Liver (tissue), 9 donors: ENCODE measurements around the gene ERAL1. TPM values are rescaled to one million over a fixed set of nuclear protein-coding genes. Genes with fewer than 3 reads are reported as not detected.

Source experiments
- DNase-seq: peaks from one replicate; pipeline ENCODE4 v3.0.0-alpha.2; 2017; ENCODE audit warnings: low spot score
- H3K27ac ChIP-seq, 2 donors: one replicate each; pipeline ENCODE4 v1.7.0; 2013; ENCODE audit warnings: inconsistent platforms in 2 of 2, low read length in 2 of 2, control low read depth in 1 of 2, low read depth in 1 of 2, mild to moderate bottlenecking in 1 of 2
- H3K27me3 ChIP-seq, 4 donors: one replicate each; pipeline versions ENCODE4 v1.6.1 to v1.7.0; 2013; ENCODE audit warnings: low read length in 3 of 4, inconsistent platforms in 1 of 4, mild to moderate bottlenecking in 1 of 4, moderate library complexity in 1 of 4; ENCODE audit not compliant: control insufficient read depth in 4 of 4, insufficient read depth in 4 of 4
- H3K36me3 ChIP-seq, 4 donors: one replicate each; pipeline versions ENCODE4 v1.6.1 to v1.7.0; 2013; ENCODE audit warnings: low read length in 3 of 4, mild to moderate bottlenecking in 3 of 4, low read depth in 1 of 4, moderate library complexity in 1 of 4; ENCODE audit not compliant: control insufficient read depth in 4 of 4, insufficient read depth in 3 of 4
- H3K4me1 ChIP-seq, 4 donors: one replicate each; pipeline versions ENCODE4 v1.6.1 to v1.7.0; 2013; ENCODE audit warnings: low read length in 3 of 4, mild to moderate bottlenecking in 3 of 4, moderate library complexity in 1 of 4; ENCODE audit not compliant: control insufficient read depth in 4 of 4, insufficient read depth in 4 of 4
- H3K4me3 ChIP-seq, 3 donors: one replicate each; pipeline versions ENCODE4 v1.6.1 to v1.7.0; 2013; ENCODE audit warnings: low read length in 3 of 3, control low read depth in 1 of 3, low read depth in 1 of 3, mild to moderate bottlenecking in 1 of 3
- H3K9ac ChIP-seq, 2 donors: one replicate each; pipeline ENCODE4 v1.7.0; 2013; ENCODE audit warnings: low read length in 2 of 2, mild to moderate bottlenecking in 2 of 2, moderate library complexity in 2 of 2, control low read depth in 1 of 2, low read depth in 1 of 2
- H3K9me3 ChIP-seq, 4 donors: one replicate each; pipeline versions ENCODE4 v1.6.1 to v1.7.0; 2013; ENCODE audit warnings: low read length in 3 of 4; ENCODE audit not compliant: control insufficient read depth in 4 of 4
- EGR1 ChIP-seq, 2 donors: IDR thresholded peaks; 2 replicates each; pipeline ENCODE4 v1.6.1; 2016 to 2018; ENCODE audit warnings: antibody characterized with exemption in 2 of 2, low read depth in 2 of 2
- FOXA1 ChIP-seq: IDR thresholded peaks from 2 replicates; pipeline ENCODE4 v1.6.1; 2016; ENCODE audit warnings: antibody characterized with exemption
- FOXA2 ChIP-seq: IDR thresholded peaks from 2 replicates; pipeline ENCODE4 v1.6.1; 2016; ENCODE audit warnings: antibody characterized with exemption
- GABPA ChIP-seq, 2 donors: IDR thresholded peaks in 1 of 2; conservative IDR thresholded peaks in 1 of 2; 2 replicates each; pipeline ENCODE4 v1.6.1; 2016; ENCODE audit warnings: antibody characterized with exemption in 2 of 2, mild to moderate bottlenecking in 1 of 2, moderate library complexity in 1 of 2
- HNF4A ChIP-seq, 2 donors: conservative IDR thresholded peaks; 2 replicates each; pipeline ENCODE4 v1.6.1; 2016; ENCODE audit warnings: antibody characterized with exemption in 2 of 2, mild to moderate bottlenecking in 2 of 2
- HNF4G ChIP-seq: IDR thresholded peaks from 2 replicates; pipeline ENCODE4 v1.6.1; 2016; ENCODE audit warnings: antibody characterized with exemption
- NR2F2 ChIP-seq: IDR thresholded peaks from 2 replicates; pipeline ENCODE4 v1.6.1; 2016; ENCODE audit warnings: antibody characterized with exemption
- RAD21 ChIP-seq, 2 donors: IDR thresholded peaks; 2 replicates each; pipeline ENCODE4 v1.6.1; 2016; ENCODE audit warnings: antibody characterized with exemption in 2 of 2, mild to moderate bottlenecking in 2 of 2
- REST ChIP-seq: IDR thresholded peaks from 2 replicates; pipeline ENCODE4 v1.6.1; 2016; ENCODE audit warnings: antibody characterized with exemption, mild to moderate bottlenecking
- RXRA ChIP-seq, 2 donors: IDR thresholded peaks; 2 replicates each; pipeline ENCODE4 v1.6.1; 2017 to 2018; ENCODE audit warnings: antibody characterized with exemption in 2 of 2, mild to moderate bottlenecking in 1 of 2
- SP1 ChIP-seq: IDR thresholded peaks from 2 replicates; pipeline ENCODE4 v1.6.1; 2018; ENCODE audit warnings: antibody characterized with exemption, mild to moderate bottlenecking
- TAF1 ChIP-seq: conservative IDR thresholded peaks from 2 replicates; pipeline ENCODE4 v1.6.1; 2016; ENCODE audit warnings: antibody characterized with exemption, mild to moderate bottlenecking
- YY1 ChIP-seq: IDR thresholded peaks from 2 replicates; pipeline ENCODE4 v1.6.1; 2016; ENCODE audit warnings: antibody characterized with exemption, mild to moderate bottlenecking
- ZBTB33 ChIP-seq: IDR thresholded peaks from 2 replicates; pipeline ENCODE4 v1.6.1; 2016; ENCODE audit warnings: antibody characterized with exemption
- WGBS: extraction: QIAGEN DNeasy Blood & Tissue Kit; methylation state at CpG from one replicate; pipeline ENCODE4 v1.1.7; 2013; 5-methylcytosine and 5-hydroxymethylcytosine counted together
- polyA plus RNA-seq, 2 donors: library from polyadenylated mRNA; stranded (reverse) in 1 of 2; unstranded in 1 of 2; fragments of 200-250 nt in 1 of 2; fragments of >200 nt in 1 of 2; fragmentation: Nextera tagmentation in 1 of 2; extraction: Ambion mirVana in 1 of 2; gene quantifications; one replicate each; pipeline versions ENCODE4 v1.2.1 to v1.2.3, GENCODE V29; 2013 to 2015
- total RNA-seq, 2 donors: library from RNA; depleted of rRNA; stranded (reverse); fragments of >200 nt; gene quantifications; one replicate each; pipeline ENCODE4 v1.2.3, GENCODE V29; 2014
- TF ChIP-seq, protein P1 (sequence below): fragments of 150-350 bp; IDR thresholded peaks from 2 replicates; pipeline ENCODE4 v1.5.1; 2017; ENCODE audit warnings: improper control_type of control experiment, low read depth, low read length; ENCODE audit not compliant: missing input control
- TF ChIP-seq, protein P2 (sequence below): IDR thresholded peaks from 2 replicates; pipeline ENCODE4 v1.6.1; 2016; ENCODE audit warnings: antibody characterized with exemption
- TF ChIP-seq, protein P3 (sequence below): IDR thresholded peaks from 2 replicates; pipeline ENCODE4 v1.6.1; 2016; ENCODE audit warnings: antibody characterized with exemption
- donor health status: healthy.
- donor health status: healthy.
- donor health status: healthy.
- donor health status: healthy.
- donor health status: healthy.

Gene ERAL1
- total and polyA plus RNA-seq, 4 donors, result 17.3 to 34.5 (median 29.5) TPM

DNA sequence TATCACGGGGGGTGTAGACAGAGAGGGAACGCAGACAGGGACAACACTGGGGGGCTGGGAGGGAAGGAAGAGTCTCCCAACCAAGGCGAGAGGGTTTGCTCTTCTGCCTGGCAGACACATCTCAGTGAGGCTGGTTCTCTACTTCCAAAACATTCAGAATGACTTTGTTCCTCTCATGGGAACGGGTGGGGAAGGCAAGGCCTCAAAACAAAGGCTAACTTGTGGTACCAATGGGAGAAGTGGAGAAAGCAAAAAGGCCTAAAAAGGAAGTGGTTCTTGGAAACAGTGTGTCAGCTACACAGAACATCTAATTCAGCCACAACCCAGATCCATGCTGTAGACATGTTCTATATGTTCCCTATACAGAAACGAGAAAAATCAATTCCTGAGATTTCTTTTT, 35.2 kb downstream of the ERAL1 start:
- Histone ChIP-seq H3K27me3 (no peaks in the 10 kb centered on the region), H3K4me1 (peaks cover 4 to 16% (median 11%) of the 10 kb centered on the region in 4 donors), H3K9ac (no peak overlapping the region), H3K27ac (no peak overlapping the region), H3K4me3 (no peak overlapping the region), H3K9me3 (no peaks in the 10 kb centered on the region), H3K36me3 (peaks cover 0 to 10% (median 6%) of the 10 kb centered on the region in 4 donors)
- TF ChIP-seq RXRA (IDR thresholded peaks at IDR 0.05), result no peak
- TF ChIP-seq, protein P1, sequence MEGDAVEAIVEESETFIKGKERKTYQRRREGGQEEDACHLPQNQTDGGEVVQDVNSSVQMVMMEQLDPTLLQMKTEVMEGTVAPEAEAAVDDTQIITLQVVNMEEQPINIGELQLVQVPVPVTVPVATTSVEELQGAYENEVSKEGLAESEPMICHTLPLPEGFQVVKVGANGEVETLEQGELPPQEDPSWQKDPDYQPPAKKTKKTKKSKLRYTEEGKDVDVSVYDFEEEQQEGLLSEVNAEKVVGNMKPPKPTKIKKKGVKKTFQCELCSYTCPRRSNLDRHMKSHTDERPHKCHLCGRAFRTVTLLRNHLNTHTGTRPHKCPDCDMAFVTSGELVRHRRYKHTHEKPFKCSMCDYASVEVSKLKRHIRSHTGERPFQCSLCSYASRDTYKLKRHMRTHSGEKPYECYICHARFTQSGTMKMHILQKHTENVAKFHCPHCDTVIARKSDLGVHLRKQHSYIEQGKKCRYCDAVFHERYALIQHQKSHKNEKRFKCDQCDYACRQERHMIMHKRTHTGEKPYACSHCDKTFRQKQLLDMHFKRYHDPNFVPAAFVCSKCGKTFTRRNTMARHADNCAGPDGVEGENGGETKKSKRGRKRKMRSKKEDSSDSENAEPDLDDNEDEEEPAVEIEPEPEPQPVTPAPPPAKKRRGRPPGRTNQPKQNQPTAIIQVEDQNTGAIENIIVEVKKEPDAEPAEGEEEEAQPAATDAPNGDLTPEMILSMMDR, result no peak
- no peak for TF ChIP-seq HNF4A (conservative IDR thresholded peaks at IDR 0.05)
- TF ChIP-seq YY1, result no peak
- TF ChIP-seq, protein P2, sequence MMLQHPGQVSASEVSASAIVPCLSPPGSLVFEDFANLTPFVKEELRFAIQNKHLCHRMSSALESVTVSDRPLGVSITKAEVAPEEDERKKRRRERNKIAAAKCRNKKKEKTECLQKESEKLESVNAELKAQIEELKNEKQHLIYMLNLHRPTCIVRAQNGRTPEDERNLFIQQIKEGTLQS, result no peak
- TF ChIP-seq NR2F2, result no peak
- no peak for TF ChIP-seq RAD21 (IDR thresholded peaks at IDR 0.05)
- 88% methylated on average over 5 of the region's 5 CpGs for WGBS
- no peak for DNase-seq

DNA sequence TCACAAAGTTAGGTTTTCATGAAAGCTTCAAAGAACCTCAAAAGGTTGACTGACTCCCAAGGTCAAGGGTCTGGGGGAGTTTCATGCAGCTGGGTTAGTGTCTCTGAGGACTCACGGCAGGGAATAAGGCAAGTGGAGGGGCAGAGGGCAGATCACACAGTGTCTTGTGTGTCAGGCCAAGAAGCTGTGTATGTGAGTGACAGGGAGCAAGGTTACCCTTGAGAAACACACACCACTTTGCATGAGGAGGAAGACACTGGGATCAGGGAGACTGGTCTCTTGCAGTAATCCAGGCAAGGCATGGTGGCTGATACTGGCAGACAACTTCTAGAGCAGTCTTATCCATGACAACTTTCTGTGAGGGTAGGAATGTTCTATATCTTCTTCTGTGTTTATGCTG, 36.4 kb downstream of the ERAL1 start:
- H3K4me1 ChIP-seq, result peaks cover 9 to 19% (median 15%) of the 10 kb centered on the region in 4 donors
- no peaks in the 10 kb centered on the region for H3K27me3 ChIP-seq
- no peak for DNase-seq
- TF ChIP-seq ZBTB33 (no peak), RXRA (IDR thresholded peaks at IDR 0.05) (no peak), NR2F2 (no peak), GABPA (IDR thresholded peaks at IDR 0.05 in 1 of 2, conservative IDR thresholded peaks at IDR 0.05 in 1 of 2) (no peak), SP1 (no peak), EGR1 (IDR thresholded peaks at IDR 0.05; ENCODE audit: low read depth in 2 of 2) (no peak), FOXA1 (no peak), REST (no peak), RAD21 (IDR thresholded peaks at IDR 0.05) (no peak), HNF4G (no peak), FOXA2 (no peak), TAF1 (no peak)
- TF ChIP-seq, protein P3, sequence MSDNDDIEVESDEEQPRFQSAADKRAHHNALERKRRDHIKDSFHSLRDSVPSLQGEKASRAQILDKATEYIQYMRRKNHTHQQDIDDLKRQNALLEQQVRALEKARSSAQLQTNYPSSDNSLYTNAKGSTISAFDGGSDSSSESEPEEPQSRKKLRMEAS, result no peak
- TF ChIP-seq, protein P2, result no peak
- H3K27ac ChIP-seq, result no peak overlapping the region
- WGBS, result 90% methylated on average over 1 of the region's 1 CpG
- peaks cover 0 to 6% (median 2%) of the 10 kb centered on the region in 4 donors for H3K36me3 ChIP-seq
- no peak overlapping the region for H3K4me3 ChIP-seq
- H3K9ac ChIP-seq, result no peak overlapping the region
- no peaks in the 10 kb centered on the region for H3K9me3 ChIP-seq
